Common myeloid progenitor, CD34-positive (primary cell): Measurements from ENCODE around the gene BMAL1.
A peak's percentile ranks its signal among the peaks of the same experiment; 100 is the strongest.

Source experiments
- CTCF ChIA-PET: fragments of 350-600 bp; sonication (Branson Sonifier 250); formaldehyde crosslinking; loops from one replicate; lab custom pipeline; 2021; ENCODE audit warnings: antibody characterized with exemption; lab: Charles Lee
- POLR2A ChIA-PET: fragments of 350-600 bp; sonication (Branson Sonifier 250); formaldehyde crosslinking; loops from one replicate; lab custom pipeline; 2021; ENCODE audit warnings: antibody characterized with exemption; lab: Charles Lee
- DNase-seq, 3 donors: peaks; one replicate each; pipeline versions ENCODE4 v3.0.0 to v3.0.0-alpha.2; 2013
- H3K27ac ChIP-seq, 2 experiments: 1 replicate in 1 of 2; 2 replicates in 1 of 2; pipeline ENCODE4 v1.7.0; 2013; ENCODE audit warnings: inconsistent platforms in 2 of 2, low read length in 2 of 2, mild to moderate bottlenecking in 2 of 2, low read depth in 1 of 2, moderate library complexity in 1 of 2; ENCODE audit not compliant: severe bottlenecking in 2 of 2, insufficient read depth in 1 of 2, poor library complexity in 1 of 2
- H3K27me3 ChIP-seq, 5 experiments: replicated peaks in 2 of 5; 1 replicate in 3 of 5; 2 replicates in 2 of 5; pipeline versions ENCODE4 v1.6.1 to v1.7.0; 2013; ENCODE audit warnings: low read length in 4 of 5, mild to moderate bottlenecking in 2 of 5, moderate library complexity in 2 of 5, inconsistent platforms in 1 of 5; ENCODE audit not compliant: insufficient read depth in 5 of 5, control insufficient read depth in 4 of 5
- H3K36me3 ChIP-seq, 4 experiments: 1 replicate in 2 of 4; 2 replicates in 2 of 4; pipeline versions ENCODE4 v1.6.1 to v1.7.0; 2013; ENCODE audit warnings: low read length in 3 of 4, control low read depth in 1 of 4, mild to moderate bottlenecking in 1 of 4; ENCODE audit not compliant: control insufficient read depth in 4 of 4, insufficient read depth in 4 of 4
- H3K4me1 ChIP-seq, 4 experiments: 1 replicate in 3 of 4; 2 replicates in 1 of 4; pipeline versions ENCODE4 v1.6.1 to v1.7.1; 2013; ENCODE audit warnings: low read length in 3 of 4, mild to moderate bottlenecking in 3 of 4, control low read depth in 1 of 4, inconsistent platforms in 1 of 4, moderate library complexity in 1 of 4; ENCODE audit not compliant: control insufficient read depth in 4 of 4, insufficient read depth in 4 of 4; ENCODE audit errors: control extremely low read depth in 1 of 4
- H3K4me3 ChIP-seq, 7 experiments: 1 replicate in 4 of 7; 2 replicates in 3 of 7; pipeline versions ENCODE4 v1.5.1 to v1.7.0; 2013; ENCODE audit warnings: mild to moderate bottlenecking in 7 of 7, low read length in 6 of 7, moderate library complexity in 6 of 7, inconsistent platforms in 2 of 7, low read depth in 2 of 7, control low read depth in 1 of 7; ENCODE audit not compliant: insufficient read depth in 4 of 7, control insufficient read depth in 1 of 7; ENCODE audit errors: extremely low read depth in 1 of 7
- H3K9me3 ChIP-seq, 5 experiments: 1 replicate in 4 of 5; 2 replicates in 1 of 5; pipeline versions ENCODE4 v1.6.1 to v1.7.1; 2013; ENCODE audit warnings: low read length in 4 of 5, mild to moderate bottlenecking in 2 of 5, inconsistent platforms in 1 of 5, low read depth in 1 of 5, moderate library complexity in 1 of 5; ENCODE audit not compliant: control insufficient read depth in 4 of 5, insufficient read depth in 2 of 5; ENCODE audit errors: control extremely low read depth in 1 of 5
- WGBS: methylation state at CpG from one replicate; pipeline ENCODE4 v1.1.5; 2013; ENCODE audit not compliant: insufficient coverage; 5-methylcytosine and 5-hydroxymethylcytosine counted together

BMAL1 gene

GRCh38 chr11:13366266-13367026, 88.9 kb downstream of the BMAL1 start:
- WGBS: 100% methylated on average over 4 of the region's 7 CpGs

GRCh38 chr11:13367115-13367514, 89.5 kb downstream of the BMAL1 start:
- ChIA-PET CTCF (interaction anchor here (1.3 to 1.5 kb wide), 2 partner anchors 15 to 18 kb away, joined by 3 to 4 read pairs; no protein-coding TSS in a partner anchor), POLR2A (no interaction called here)
- H3K27ac ChIP-seq: no peak overlapping the region
- no peaks in the 10 kb centered on the region for H3K4me1 ChIP-seq
- H3K36me3 ChIP-seq: peaks cover 2 to 19% (median 8%) of the 10 kb centered on the region in 4 experiments
- DNase-seq: no peak
- H3K4me3 ChIP-seq: no peak overlapping the region
- H3K9me3 ChIP-seq: no peaks in the 10 kb centered on the region
- no peaks in the 10 kb centered on the region for H3K27me3 ChIP-seq
- WGBS: 100% methylated on average over 3 of the region's 4 CpGs

More at GRCh38 chr11:13366266-13367026, 88.9 kb downstream of the BMAL1 start:
- H3K4me3 ChIP-seq: no peak overlapping the region
- no peak for DNase-seq
- CTCF ChIA-PET: interaction anchor here (1.3 kb wide), 1 partner anchor 14 kb away, joined by 3 read pairs; no protein-coding TSS in a partner anchor
- H3K36me3 ChIP-seq: peaks cover 2 to 18% (median 10%) of the 10 kb centered on the region in 4 experiments
- no peaks in the 10 kb centered on the region for H3K27me3 ChIP-seq
- H3K9me3 ChIP-seq: no peaks in the 10 kb centered on the region
- POLR2A ChIA-PET: no interaction called here
- no peaks in the 10 kb centered on the region for H3K4me1 ChIP-seq
- no peak overlapping the region for H3K27ac ChIP-seq

DNA sequence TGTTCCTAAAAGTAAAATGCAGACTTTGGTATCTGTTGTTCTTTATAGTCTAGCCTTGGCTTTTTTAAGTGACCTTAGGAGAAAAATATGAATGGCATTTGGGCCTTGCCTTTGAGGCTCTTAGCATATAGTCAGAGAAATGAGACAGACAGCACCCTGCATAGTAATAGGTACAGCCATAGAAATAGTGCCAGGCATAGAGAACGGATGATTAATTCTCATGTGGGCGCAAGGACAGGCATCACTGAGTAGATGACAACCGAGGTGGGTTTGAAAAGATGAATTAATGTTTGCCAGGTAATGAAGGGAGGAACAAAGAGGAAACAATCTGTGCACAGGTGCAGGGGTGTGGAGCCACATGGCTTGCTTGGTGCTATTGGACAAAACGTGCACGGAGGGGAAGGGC, 90.5 kb downstream of the BMAL1 start:
- Histone ChIP-seq H3K36me3 (peaks cover 2 to 22% (median 10%) of the 10 kb centered on the region in 4 experiments), H3K4me1 (no peaks in the 10 kb centered on the region), H3K27ac (no peak overlapping the region), H3K27me3 (no peaks in the 10 kb centered on the region), H3K9me3 (no peaks in the 10 kb centered on the region), H3K4me3 (no peak overlapping the region)
- WGBS: 98% methylated on average over 4 of the region's 5 CpGs
- ChIA-PET POLR2A (no interaction called here), CTCF (interaction anchor here (1.5 kb wide), 1 partner anchor 17 kb away, joined by 4 read pairs; no protein-coding TSS in a partner anchor)
- no peak for DNase-seq

DNA sequence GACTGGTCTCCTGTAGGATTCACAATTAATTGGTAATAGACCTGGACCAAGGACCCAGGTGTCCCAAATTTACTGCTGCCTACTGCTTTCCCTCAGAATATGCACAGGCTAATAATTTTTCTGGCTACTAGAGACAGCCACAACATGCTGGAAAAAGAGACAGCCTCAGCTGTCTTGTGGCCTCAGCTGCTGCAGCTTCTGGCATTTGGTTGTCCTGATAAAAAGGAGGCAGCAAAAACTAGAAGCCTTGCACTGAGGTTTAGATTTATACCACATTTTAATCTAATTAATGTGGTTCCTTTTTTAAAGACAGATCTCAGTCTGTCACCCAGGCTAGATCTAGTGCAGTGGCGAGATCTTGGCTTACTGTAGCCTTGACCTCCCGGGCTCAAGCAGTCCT, 95.6 kb downstream of the BMAL1 start:
- Histone ChIP-seq H3K27me3 (no peaks in the 10 kb centered on the region), H3K9me3 (no peaks in the 10 kb centered on the region), H3K4me1 (peaks cover 0 to 6% (median 0%) of the 10 kb centered on the region in 4 experiments), H3K36me3 (peaks cover 7 to 31% (median 18%) of the 10 kb centered on the region in 4 experiments), H3K4me3 (no peak overlapping the region), H3K27ac (no peak overlapping the region)
- DNase-seq: peak in 2 of 3 donors; percentile 15 to 21
- ChIA-PET POLR2A (no interaction called here), CTCF (interaction anchor here (0.8 kb wide), 1 partner anchor 125 kb away, joined by 3 read pairs; no protein-coding TSS in a partner anchor)
- WGBS: 74% methylated on average over 2 of the region's 2 CpGs

- CTCF ChIA-PET: interaction anchor here (0.9 kb wide), 1 partner anchor 9 kb away, joined by 4 read pairs; no protein-coding TSS in a partner anchor
- H3K27ac ChIP-seq: no peak overlapping the region
- H3K36me3 ChIP-seq: peaks cover 11 to 26% (median 16%) of the 10 kb centered on the region in 4 experiments
- no peak for DNase-seq
- H3K4me1 ChIP-seq: peaks cover 0 to 6% (median 0%) of the 10 kb centered on the region in 4 experiments
- H3K4me3 ChIP-seq: no peak overlapping the region
- POLR2A ChIA-PET: no interaction called here
- H3K27me3 ChIP-seq: no peaks in the 10 kb centered on the region
- no peaks in the 10 kb centered on the region for H3K9me3 ChIP-seq
These were observed 98.2 kb downstream of the BMAL1 start for GRCh38 chr11:13375798-13376197.

DNA sequence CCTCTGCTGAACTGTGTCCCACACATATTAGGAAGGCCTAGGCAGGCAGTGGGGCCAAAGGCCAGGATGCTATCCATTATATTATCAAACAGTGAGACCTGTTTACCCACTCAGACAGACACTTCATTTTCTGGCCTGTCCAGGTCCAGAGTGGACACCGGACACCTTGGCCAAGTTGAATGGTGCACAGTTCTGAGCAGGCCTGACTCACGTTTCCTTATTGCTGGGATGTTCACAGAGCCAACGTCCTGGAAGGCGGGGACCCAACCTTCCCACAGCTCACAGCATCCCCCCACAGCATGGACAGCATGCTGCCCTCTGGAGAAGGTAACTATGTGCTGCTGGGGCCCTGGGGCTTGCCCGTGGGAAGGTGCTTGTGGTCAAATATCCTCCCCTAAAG, 98.8 kb downstream of the BMAL1 start:
- POLR2A ChIA-PET: no interaction called here
- H3K4me1 ChIP-seq: peaks cover 0 to 6% (median 0%) of the 10 kb centered on the region in 4 experiments
- 93% methylated on average over 5 of the region's 5 CpGs for WGBS
- H3K36me3 ChIP-seq: peaks cover 9 to 28% (median 16%) of the 10 kb centered on the region in 4 experiments
- no peaks in the 10 kb centered on the region for H3K27me3 ChIP-seq
- H3K27ac ChIP-seq: no peak overlapping the region
- DNase-seq: no peak
- CTCF ChIA-PET: interaction anchor here (0.9 kb wide), 1 partner anchor 8 kb away, joined by 4 read pairs; no protein-coding TSS in a partner anchor
- no peak overlapping the region for H3K4me3 ChIP-seq
- H3K9me3 ChIP-seq: no peaks in the 10 kb centered on the region

DNA sequence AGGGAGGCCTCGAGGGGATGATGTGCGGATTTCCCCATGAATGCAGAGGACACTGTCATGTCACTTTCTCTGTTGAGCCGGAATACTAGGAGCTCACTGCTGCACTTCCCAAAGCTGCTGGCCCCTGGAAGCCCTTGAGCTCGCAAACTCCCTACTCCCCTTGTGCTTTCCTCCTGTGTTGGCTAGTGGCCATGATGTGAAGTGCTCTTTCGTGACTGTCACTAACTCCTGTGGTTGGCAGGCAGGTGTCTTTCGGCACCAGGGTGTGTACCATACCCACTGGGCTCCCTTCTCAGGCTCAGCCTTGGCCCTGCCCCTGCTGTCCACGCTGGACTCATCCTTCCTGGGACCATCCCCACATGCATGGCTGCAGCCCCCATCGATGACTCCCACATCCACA, 99.2 kb downstream of the BMAL1 start:
- H3K4me1 ChIP-seq: peaks cover 0 to 6% (median 0%) of the 10 kb centered on the region in 4 experiments
- no peaks in the 10 kb centered on the region for H3K27me3 ChIP-seq
- no peak overlapping the region for H3K27ac ChIP-seq
- ChIA-PET CTCF (no interaction called here), POLR2A (interaction anchor here (0.5 kb wide), 1 partner anchor 14 kb away, joined by 3 read pairs; no protein-coding TSS in a partner anchor)
- 96% methylated on average over 7 of the region's 8 CpGs for WGBS
- no peak for DNase-seq
- H3K9me3 ChIP-seq: no peaks in the 10 kb centered on the region
- H3K4me3 ChIP-seq: no peak overlapping the region
- H3K36me3 ChIP-seq: peaks cover 9 to 29% (median 17%) of the 10 kb centered on the region in 4 experiments
